ENCODE results near the gene PHLPP2. TPM values are rescaled to one million over a fixed set of nuclear protein-coding genes. Genes with fewer than 3 reads are reported as not detected.

PHLPP2 gene
- total RNA-seq, 2 donors from 2014 or later: 12.4 to 12.8 TPM

DNA sequence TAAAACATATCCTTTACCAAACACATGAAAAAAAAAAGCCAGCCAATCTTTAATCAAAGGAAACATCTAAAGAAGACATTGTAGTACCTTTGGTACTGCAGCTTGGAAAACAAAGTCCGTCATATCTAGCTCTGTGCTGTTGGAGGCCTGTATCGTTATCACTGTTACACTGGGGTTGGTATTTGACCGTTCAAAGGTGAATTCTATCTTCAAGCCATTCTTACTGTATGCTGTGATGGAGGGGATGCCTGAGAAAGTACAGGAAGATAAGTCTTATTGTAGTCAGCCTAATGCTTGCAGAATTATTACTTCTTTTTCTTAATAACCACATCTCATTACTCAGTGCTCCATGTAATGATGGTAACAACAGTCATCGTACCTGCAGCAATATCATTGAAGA lies 14.4 kb upstream of the PHLPP2 start:
- peaks cover 53% of the 10 kb centered on the region for H3K36me3 Mint-ChIP-seq (ENCODE audit: low read depth)
- no peaks in the 10 kb centered on the region for H3K4me1 ChIP-seq (ENCODE audit: control insufficient read depth, insufficient read depth, low read length)
- no peak overlapping the region for H3K4me3 Mint-ChIP-seq
- H3K4me3 ChIP-seq (ENCODE audit: low read length): no peak overlapping the region
- no peaks in the 10 kb centered on the region for H3K4me1 Mint-ChIP-seq
- H3K9ac ChIP-seq (ENCODE audit: extremely low read depth, low read length, poor library complexity, severe bottlenecking): no peak overlapping the region
- whole genome bisulfite sequencing, 2 experiments (ENCODE audit: insufficient coverage in 1 of 2, insufficient read length in 1 of 2): 96 to 100% methylated on average over 1 to 4 of the region's 4 CpGs
- H3K27me3 ChIP-seq (ENCODE audit: control insufficient read depth, insufficient read depth, low read length, poor library complexity, severe bottlenecking): no peaks in the 10 kb centered on the region
- H3K9me3 ChIP-seq (ENCODE audit: control insufficient read depth, low read length): no peaks in the 10 kb centered on the region
- H3K27ac ChIP-seq (ENCODE audit: low read depth, low read length): no peak overlapping the region
- no peak overlapping the region for H3K27ac Mint-ChIP-seq
- TF ChIP-seq, protein P1, sequence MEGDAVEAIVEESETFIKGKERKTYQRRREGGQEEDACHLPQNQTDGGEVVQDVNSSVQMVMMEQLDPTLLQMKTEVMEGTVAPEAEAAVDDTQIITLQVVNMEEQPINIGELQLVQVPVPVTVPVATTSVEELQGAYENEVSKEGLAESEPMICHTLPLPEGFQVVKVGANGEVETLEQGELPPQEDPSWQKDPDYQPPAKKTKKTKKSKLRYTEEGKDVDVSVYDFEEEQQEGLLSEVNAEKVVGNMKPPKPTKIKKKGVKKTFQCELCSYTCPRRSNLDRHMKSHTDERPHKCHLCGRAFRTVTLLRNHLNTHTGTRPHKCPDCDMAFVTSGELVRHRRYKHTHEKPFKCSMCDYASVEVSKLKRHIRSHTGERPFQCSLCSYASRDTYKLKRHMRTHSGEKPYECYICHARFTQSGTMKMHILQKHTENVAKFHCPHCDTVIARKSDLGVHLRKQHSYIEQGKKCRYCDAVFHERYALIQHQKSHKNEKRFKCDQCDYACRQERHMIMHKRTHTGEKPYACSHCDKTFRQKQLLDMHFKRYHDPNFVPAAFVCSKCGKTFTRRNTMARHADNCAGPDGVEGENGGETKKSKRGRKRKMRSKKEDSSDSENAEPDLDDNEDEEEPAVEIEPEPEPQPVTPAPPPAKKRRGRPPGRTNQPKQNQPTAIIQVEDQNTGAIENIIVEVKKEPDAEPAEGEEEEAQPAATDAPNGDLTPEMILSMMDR (conservative IDR thresholded peaks at IDR 0.05): no peak
- no peaks in the 10 kb centered on the region for H3K9me3 Mint-ChIP-seq
- H3K27me3 Mint-ChIP-seq (ENCODE audit: insufficient read depth): no peaks in the 10 kb centered on the region
- no peak for DNase-seq
- peaks cover 66% of the 10 kb centered on the region for H3K36me3 ChIP-seq (ENCODE audit: control insufficient read depth, insufficient read depth, low read length)

DNA sequence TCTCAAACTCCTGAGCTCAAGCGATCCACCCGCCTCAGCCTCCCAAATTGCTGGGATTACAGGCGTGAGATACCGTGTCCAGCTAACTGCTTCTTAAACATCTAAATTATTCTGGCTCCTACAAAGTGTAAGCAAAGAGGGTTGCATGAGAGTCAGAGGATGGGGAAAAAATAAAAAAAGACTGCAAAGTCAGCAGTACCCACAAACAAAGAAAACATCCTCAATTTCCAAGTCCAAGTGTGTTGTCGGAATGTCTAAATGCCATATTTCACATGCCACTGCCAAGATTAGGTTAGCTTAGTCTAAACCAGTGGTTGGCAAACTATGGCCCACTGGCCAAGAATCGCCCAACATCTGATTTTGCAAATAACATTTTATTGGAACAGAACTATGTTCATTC lies 13.0 kb upstream of the PHLPP2 start:
- H3K27ac Mint-ChIP-seq: no peak overlapping the region
- TF ChIP-seq, protein P1 (conservative IDR thresholded peaks at IDR 0.05): no peak
- peaks cover 56% of the 10 kb centered on the region for H3K36me3 Mint-ChIP-seq (ENCODE audit: low read depth)
- Histone ChIP-seq H3K36me3 (ENCODE audit: control insufficient read depth, insufficient read depth, low read length) (peaks cover 71% of the 10 kb centered on the region), H3K4me1 (ENCODE audit: control insufficient read depth, insufficient read depth, low read length) (no peaks in the 10 kb centered on the region), H3K4me3 (ENCODE audit: low read length) (no peak overlapping the region), H3K27me3 (ENCODE audit: control insufficient read depth, insufficient read depth, low read length, poor library complexity, severe bottlenecking) (no peaks in the 10 kb centered on the region), H3K27ac (ENCODE audit: low read depth, low read length) (no peak overlapping the region), H3K9ac (ENCODE audit: extremely low read depth, low read length, poor library complexity, severe bottlenecking) (no peak overlapping the region), H3K9me3 (ENCODE audit: control insufficient read depth, low read length) (no peaks in the 10 kb centered on the region)
- 95 to 100% methylated on average over 4 to 6 of the region's 6 CpGs for WGBS, 2 experiments (ENCODE audit: insufficient coverage in 1 of 2, insufficient read length in 1 of 2)
- no peaks in the 10 kb centered on the region for H3K27me3 Mint-ChIP-seq (ENCODE audit: insufficient read depth)
- no peaks in the 10 kb centered on the region for H3K9me3 Mint-ChIP-seq
- no peak for DNase-seq
- H3K4me3 Mint-ChIP-seq: no peak overlapping the region
- no peaks in the 10 kb centered on the region for H3K4me1 Mint-ChIP-seq

- no peak overlapping the region for H3K9ac ChIP-seq (ENCODE audit: extremely low read depth, low read length, poor library complexity, severe bottlenecking)
- no peaks in the 10 kb centered on the region for H3K4me1 ChIP-seq (ENCODE audit: control insufficient read depth, insufficient read depth, low read length)
- H3K9me3 Mint-ChIP-seq: no peaks in the 10 kb centered on the region
- no peaks in the 10 kb centered on the region for H3K9me3 ChIP-seq (ENCODE audit: control insufficient read depth, low read length)
- no peak overlapping the region for H3K4me3 ChIP-seq (ENCODE audit: low read length)
- peaks cover 6% of the 10 kb centered on the region for H3K4me1 Mint-ChIP-seq
- H3K27ac Mint-ChIP-seq: no peak overlapping the region
- H3K27me3 Mint-ChIP-seq (ENCODE audit: insufficient read depth): no peaks in the 10 kb centered on the region
- peaks cover 84% of the 10 kb centered on the region for H3K36me3 ChIP-seq (ENCODE audit: control insufficient read depth, insufficient read depth, low read length)
- H3K27ac ChIP-seq (ENCODE audit: low read depth, low read length): peak overlapping the region; percentile 83
- H3K4me3 Mint-ChIP-seq: no peak overlapping the region
- WGBS, 2 experiments (ENCODE audit: insufficient coverage in 1 of 2, insufficient read length in 1 of 2): 86 to 92% methylated on average over 5 of the region's 5 CpGs
- H3K27me3 ChIP-seq (ENCODE audit: control insufficient read depth, insufficient read depth, low read length, poor library complexity, severe bottlenecking): no peaks in the 10 kb centered on the region
- no peak for DNase-seq
- H3K36me3 Mint-ChIP-seq (ENCODE audit: low read depth): peaks cover 77% of the 10 kb centered on the region
- TF ChIP-seq, protein P1 (conservative IDR thresholded peaks at IDR 0.05): no peak
Observed at GRCh38 chr16:71734511-71734910, 10.0 kb upstream of the PHLPP2 start.
